ENCODE measurements around the gene FCER2. TPM values are rescaled to one million over a fixed set of nuclear protein-coding genes. Genes with fewer than 3 reads are reported as not detected.

FCER2 gene
- total and polyA plus RNA-seq, 2 donors from 2014 or later: 1.0 TPM; not detected in 1

GRCh38 chr19:7729831-7730285, 27.9 kb upstream of the FCER2 start:
- TF ChIP-seq CTCF (IDR thresholded peaks at IDR 0.05; ENCODE audit: borderline replicate concordance, extremely low read depth, insufficient read depth): no peak
- Histone ChIP-seq H3K27ac (ENCODE audit: low read depth in 2 of 2, low read length in 2 of 2) (no peak overlapping the region), H3K4me1 (ENCODE audit: control insufficient read depth in 2 of 3, insufficient read depth in 2 of 3, low read depth in 1 of 3, low read length in 3 of 3) (no peaks in the 10 kb centered on the region), H3K4me3 (ENCODE audit: low read length in 3 of 3) (no peak overlapping the region), H3K9ac (ENCODE audit: low read length in 3 of 3) (no peak overlapping the region), H3K27me3 (ENCODE audit: control insufficient read depth, insufficient read depth, low read length) (peaks cover 18% of the 10 kb centered on the region), H3K9me3 (ENCODE audit: control insufficient read depth in 2 of 3, insufficient read depth in 1 of 3, low read length in 3 of 3) (no peaks in the 10 kb centered on the region), H3K36me3 (ENCODE audit: control insufficient read depth in 2 of 3, insufficient read depth in 3 of 3, low read length in 3 of 3) (no peaks in the 10 kb centered on the region)
- intact Hi-C loops (cut with DNase I): no loop called here
- no peak for FAIRE-seq
- peak in 2 of 5 donors; percentile 31 to 73 for DNase-seq

GRCh38 chr19:7729211-7729610, 27.3 kb upstream of the FCER2 start:
- TF ChIP-seq CTCF (IDR thresholded peaks at IDR 0.05; ENCODE audit: borderline replicate concordance, extremely low read depth, insufficient read depth): no peak
- DNase-seq (no peak), FAIRE-seq (no peak)
- intact Hi-C loops (cut with DNase I): no loop called here
- Histone ChIP-seq H3K27ac (ENCODE audit: low read depth in 2 of 2, low read length in 2 of 2) (no peak overlapping the region), H3K9ac (ENCODE audit: low read length in 3 of 3) (no peak overlapping the region), H3K27me3 (ENCODE audit: control insufficient read depth, insufficient read depth, low read length) (peaks cover 18% of the 10 kb centered on the region), H3K36me3 (ENCODE audit: control insufficient read depth in 2 of 3, insufficient read depth in 3 of 3, low read length in 3 of 3) (no peaks in the 10 kb centered on the region), H3K9me3 (ENCODE audit: control insufficient read depth in 2 of 3, insufficient read depth in 1 of 3, low read length in 3 of 3) (no peaks in the 10 kb centered on the region), H3K4me3 (ENCODE audit: low read length in 3 of 3) (no peak overlapping the region), H3K4me1 (ENCODE audit: control insufficient read depth in 2 of 3, insufficient read depth in 2 of 3, low read depth in 1 of 3, low read length in 3 of 3) (no peaks in the 10 kb centered on the region)

GRCh38 chr19:7725791-7726190, 23.9 kb upstream of the FCER2 start:
- no peak for FAIRE-seq
- Histone ChIP-seq H3K27ac (ENCODE audit: low read depth in 2 of 2, low read length in 2 of 2) (no peak overlapping the region), H3K36me3 (ENCODE audit: control insufficient read depth in 2 of 3, insufficient read depth in 3 of 3, low read length in 3 of 3) (no peaks in the 10 kb centered on the region), H3K4me1 (ENCODE audit: control insufficient read depth in 2 of 3, insufficient read depth in 2 of 3, low read depth in 1 of 3, low read length in 3 of 3) (no peaks in the 10 kb centered on the region), H3K9ac (ENCODE audit: low read length in 3 of 3) (no peak overlapping the region), H3K27me3 (ENCODE audit: control insufficient read depth, insufficient read depth, low read length) (peaks cover 11% of the 10 kb centered on the region), H3K4me3 (ENCODE audit: low read length in 3 of 3) (no peak overlapping the region), H3K9me3 (ENCODE audit: control insufficient read depth in 2 of 3, insufficient read depth in 1 of 3, low read length in 3 of 3) (no peaks in the 10 kb centered on the region)
- no peak for DNase-seq
- intact Hi-C loops (cut with DNase I): no loop called here
- TF ChIP-seq CTCF (IDR thresholded peaks at IDR 0.05; ENCODE audit: borderline replicate concordance, extremely low read depth, insufficient read depth): no peak

- H3K27me3 ChIP-seq (ENCODE audit: control insufficient read depth, insufficient read depth, low read length): no peaks in the 10 kb centered on the region
- TF ChIP-seq CTCF (IDR thresholded peaks at IDR 0.05; ENCODE audit: borderline replicate concordance, extremely low read depth, insufficient read depth): no peak
- intact Hi-C loops (cut with DNase I): no loop called here
- H3K4me3 ChIP-seq (ENCODE audit: low read length in 3 of 3): no peak overlapping the region
- H3K27ac ChIP-seq (ENCODE audit: low read depth in 2 of 2, low read length in 2 of 2): no peak overlapping the region
- no peaks in the 10 kb centered on the region for H3K36me3 ChIP-seq (ENCODE audit: control insufficient read depth in 2 of 3, insufficient read depth in 3 of 3, low read length in 3 of 3)
- H3K9ac ChIP-seq (ENCODE audit: low read length in 3 of 3): no peak overlapping the region
- FAIRE-seq (no peak), DNase-seq (no peak)
- H3K4me1 ChIP-seq (ENCODE audit: control insufficient read depth in 2 of 3, insufficient read depth in 2 of 3, low read depth in 1 of 3, low read length in 3 of 3): no peaks in the 10 kb centered on the region
- no peaks in the 10 kb centered on the region for H3K9me3 ChIP-seq (ENCODE audit: control insufficient read depth in 2 of 3, insufficient read depth in 1 of 3, low read length in 3 of 3)
These were observed 20.3 kb upstream of the FCER2 start for GRCh38 chr19:7722231-7722651.
